HG02588 (cell line): ENCODE measurements around the gene MCM5.
"Not testable (repeated sequence)": the region's sequence is repeated elsewhere in the genome, so short reads cannot be mapped to it uniquely, and the experiment has no call there.

ENCODE experiments used
- ATAC-seq: cut with Tn5 transposase; IDR thresholded peaks from one replicate; pipeline ENCODE4 v1.9.1; 2021; ENCODE audit warnings: mild to moderate bottlenecking, moderate library complexity; ENCODE audit not compliant: unreplicated experiment

MCM5 gene

GRCh38 chr22:35467681-35468434 lies 67.9 kb downstream of the MCM5 start:
- ATAC-seq: no peak

DNA sequence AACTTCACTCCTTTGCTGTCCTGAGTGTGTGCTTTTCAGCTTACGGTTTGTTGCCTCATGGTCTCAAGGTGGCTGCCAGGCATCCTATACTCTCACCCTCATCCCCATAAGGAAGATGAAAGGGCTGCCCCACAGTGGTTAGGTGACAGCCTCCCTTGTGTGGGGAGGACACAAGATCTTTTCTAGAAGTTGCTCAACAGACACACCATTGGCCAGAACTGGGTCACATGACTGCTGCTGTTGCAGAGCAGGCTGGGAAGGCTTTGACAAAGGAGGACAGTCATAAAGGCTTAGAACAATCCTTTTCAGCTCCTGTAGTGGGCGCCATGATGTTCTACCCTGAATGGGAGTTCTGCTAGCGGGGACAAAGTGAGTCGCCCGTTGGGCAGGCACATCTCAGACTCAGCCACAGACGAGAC lies 71.0 kb downstream of the MCM5 start:
- no peak for ATAC-seq

GRCh38 chr22:35471566-35471965 lies 71.6 kb downstream of the MCM5 start:
- not testable (repeated sequence) for ATAC-seq

DNA sequence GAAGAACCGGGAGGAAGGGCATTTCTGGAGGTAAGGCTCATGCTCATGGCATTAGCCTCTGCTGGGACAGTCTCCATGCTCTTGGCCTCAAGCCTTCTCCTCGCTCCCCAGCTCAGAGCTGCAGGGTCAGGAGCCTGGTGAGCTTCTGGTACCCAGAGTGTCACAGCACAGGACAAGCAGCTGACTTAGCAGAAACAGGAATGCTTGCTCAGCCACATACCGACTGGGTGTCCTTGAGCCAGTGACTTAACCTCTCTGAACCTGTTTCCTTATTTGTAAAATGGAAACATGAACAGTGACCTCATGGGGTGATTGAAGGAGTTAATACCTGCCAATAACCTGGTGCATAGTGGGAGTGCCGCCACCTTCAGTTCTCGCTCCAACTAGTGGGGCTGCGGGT lies 72.5 kb downstream of the MCM5 start:
- ATAC-seq: no peak

- ATAC-seq: no peak
Observed at GRCh38 chr22:35473971-35474370, 74.0 kb downstream of the MCM5 start.
